Prostate gland (tissue), 2 donors: ENCODE data around the gene AIF1. TPM values are rescaled to one million over a fixed set of nuclear protein-coding genes. Genes with fewer than 3 reads are reported as not detected.

ENCODE experiments used
- DNase-seq: peaks from one replicate; pipeline ENCODE4 v3.0.0-alpha.2; 2019; ENCODE audit warnings: low spot score
- H3K27ac ChIP-seq, 2 donors: fragments of 200-600 bp; sonication (generic); 2 replicates each; pipeline ENCODE4 v1.5.1; 2017 to 2019
- H3K27me3 ChIP-seq: fragments of 200-600 bp; sonication (generic); replicated peaks from 2 replicates; pipeline ENCODE4 v1.5.1; 2019; ENCODE audit not compliant: insufficient read depth
- H3K36me3 ChIP-seq, 2 donors: fragments of 200-600 bp; sonication (generic); 1 replicate in 1 of 2; 2 replicates in 1 of 2; pipeline versions ENCODE4 v1.5.1 to v1.8.1; 2017 to 2019
- H3K4me1 ChIP-seq: fragments of 200-600 bp; sonication (generic); replicated peaks from 2 replicates; pipeline ENCODE4 v1.5.1; 2019
- H3K4me3 ChIP-seq, 2 donors: fragments of 200-600 bp; sonication (generic); 2 replicates each; pipeline ENCODE4 v1.5.1; 2017 to 2019
- H3K9me3 ChIP-seq: fragments of 200-600 bp; sonication (generic); 2 replicates; pipeline ENCODE4 v1.5.1; 2017
- CTCF ChIP-seq, 4 experiments: fragments of 200-600 bp in 2 of 4; fragments of 450-650 bp in 2 of 4; sonication (generic) in 2 of 4; IDR thresholded peaks; 1 replicate in 3 of 4; 2 replicates in 1 of 4; pipeline ENCODE4 v1.5.1; 2016 to 2019; ENCODE audit warnings: antibody characterized with exemption in 4 of 4, mild to moderate bottlenecking in 2 of 4, moderate library complexity in 2 of 4
- POLR2A ChIP-seq: fragments of 450-650 bp; IDR thresholded peaks from one replicate; pipeline ENCODE4 v1.6.1; 2016; ENCODE audit warnings: antibody characterized with exemption, mild to moderate bottlenecking
- POLR2AphosphoS5 ChIP-seq: sonication (generic); formaldehyde crosslinking; IDR thresholded peaks from one replicate; pipeline ENCODE4 v1.6.1; 2017; ENCODE audit warnings: antibody characterized with exemption
- WGBS: methylation state at CpG from one replicate; pipeline ENCODE4 v1.1.5; 2018; 5-methylcytosine and 5-hydroxymethylcytosine counted together
- intact Hi-C: fragments of 100-400 bp; cut with DNase I; formaldehyde crosslinking; loops from one replicate; pipeline ENCODE4 v1.14.2; 2022
- total RNA-seq, 2 donors: library from RNA; depleted of rRNA; stranded (reverse); fragments of >200 nt; gene quantifications; one replicate each; pipeline ENCODE4 v1.1.0, GENCODE V29; 2016

AIF1 gene
- total RNA-seq, 2 donors from 2014 or later, result 11.1 to 14.6 TPM

- intact Hi-C loops, result no loop called here
- TF ChIP-seq POLR2AphosphoS5 (peak; percentile 91), POLR2A (peak; percentile 71), CTCF (IDR thresholded peaks at IDR 0.05) (no peak)
- WGBS, result 5% methylated on average over 37 of the region's 37 CpGs
- Histone ChIP-seq H3K27me3 (no peaks in the 10 kb centered on the region), H3K4me1 (peaks cover 5% of the 10 kb centered on the region), H3K36me3 (peaks cover 7 to 13% of the 10 kb centered on the region in 2 donors), H3K4me3 (peak overlapping the region; percentile 64 to 72), H3K27ac (peak overlapping the region; percentile 97 to 99), H3K9me3 (no peaks in the 10 kb centered on the region)
- DNase-seq, result peak; percentile 86
Observed at GRCh38 chr6:31652925-31653724, 38.1 kb downstream of the AIF1 start.

- no peak for DNase-seq
- 84% methylated on average over 8 of the region's 8 CpGs for WGBS
- TF ChIP-seq POLR2AphosphoS5 (no peak), POLR2A (no peak), CTCF (IDR thresholded peaks at IDR 0.05) (no peak)
- Histone ChIP-seq H3K4me1 (peaks cover 21% of the 10 kb centered on the region), H3K27ac (no peak overlapping the region), H3K36me3 (no peaks in the 10 kb centered on the region), H3K4me3 (no peak overlapping the region), H3K27me3 (no peaks in the 10 kb centered on the region), H3K9me3 (no peaks in the 10 kb centered on the region)
- intact Hi-C loops, result no loop called here
Observed at GRCh38 chr6:31654574-31655348, 39.7 kb downstream of the AIF1 start.

- no peak for DNase-seq
- intact Hi-C loops, result no loop called here
- Histone ChIP-seq H3K4me3 (no peak within 1 kb of the TSS), H3K27me3 (no peaks in the 10 kb centered on the region), H3K9me3 (no peaks in the 10 kb centered on the region), H3K27ac (no peak within 1 kb of the TSS), H3K36me3 (no peaks in the 10 kb centered on the region), H3K4me1 (peaks cover 21% of the 10 kb centered on the region)
- TF ChIP-seq POLR2AphosphoS5 (no peak), CTCF (IDR thresholded peaks at IDR 0.05) (no peak), POLR2A (no peak)
- WGBS, result 65% methylated on average over 8 of the region's 8 CpGs
Observed at GRCh38 chr6:31655349-31656237, 40.6 kb downstream of the AIF1 start, which contains the start of gene APOM. Gene APOM, plus strand, starts transcription at chr6:31655894. Its CDS starts 73 bp downstream, at chr6:31655967.

GRCh38 chr6:31657406-31658157 is 42.5 kb downstream of the AIF1 start:
- no peak overlapping the region for H3K27ac ChIP-seq
- no peaks in the 10 kb centered on the region for H3K27me3 ChIP-seq
- TF ChIP-seq POLR2A (no peak), POLR2AphosphoS5 (no peak), CTCF (IDR thresholded peaks at IDR 0.05) (no peak)
- no peak for DNase-seq
- no peak overlapping the region for H3K4me3 ChIP-seq
- intact Hi-C loops, result no loop called here
- H3K36me3 ChIP-seq, result no peaks in the 10 kb centered on the region
- peaks cover 16% of the 10 kb centered on the region for H3K4me1 ChIP-seq
- H3K9me3 ChIP-seq, result no peaks in the 10 kb centered on the region
- WGBS, result 77% methylated on average over 6 of the region's 6 CpGs
